RPMI8226 (cell line): ENCODE results near the gene ZBED4.

ENCODE experiments used
- DNase-seq: peaks from one replicate; pipeline ENCODE4 v3.0.0-alpha.2; 2015

The ZBED4 gene

GRCh38 chr22:49906799-49907290 lies 53.2 kb downstream of the ZBED4 start:
- no peak for DNase-seq

DNA sequence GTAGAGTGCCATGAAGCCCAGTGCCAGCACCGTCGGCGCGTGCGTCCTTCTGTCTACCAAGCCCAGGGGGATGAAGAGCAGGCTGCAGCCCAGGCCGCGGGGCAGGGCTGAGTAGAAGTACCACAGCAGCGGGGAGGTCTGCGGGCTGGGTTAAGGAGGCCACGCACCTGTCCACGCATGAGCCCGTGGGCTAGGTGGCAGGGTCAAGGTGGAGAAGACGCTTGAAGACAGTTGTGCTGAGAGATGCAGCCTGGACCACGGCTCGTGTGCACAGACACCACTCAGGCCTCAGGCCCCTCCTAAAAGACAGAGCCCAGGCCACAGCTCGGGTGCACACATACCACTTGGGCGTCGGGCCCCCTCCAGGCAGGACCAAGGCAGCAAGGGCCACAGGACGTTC lies 54.2 kb downstream of the ZBED4 start:
- DNase-seq: no peak

DNA sequence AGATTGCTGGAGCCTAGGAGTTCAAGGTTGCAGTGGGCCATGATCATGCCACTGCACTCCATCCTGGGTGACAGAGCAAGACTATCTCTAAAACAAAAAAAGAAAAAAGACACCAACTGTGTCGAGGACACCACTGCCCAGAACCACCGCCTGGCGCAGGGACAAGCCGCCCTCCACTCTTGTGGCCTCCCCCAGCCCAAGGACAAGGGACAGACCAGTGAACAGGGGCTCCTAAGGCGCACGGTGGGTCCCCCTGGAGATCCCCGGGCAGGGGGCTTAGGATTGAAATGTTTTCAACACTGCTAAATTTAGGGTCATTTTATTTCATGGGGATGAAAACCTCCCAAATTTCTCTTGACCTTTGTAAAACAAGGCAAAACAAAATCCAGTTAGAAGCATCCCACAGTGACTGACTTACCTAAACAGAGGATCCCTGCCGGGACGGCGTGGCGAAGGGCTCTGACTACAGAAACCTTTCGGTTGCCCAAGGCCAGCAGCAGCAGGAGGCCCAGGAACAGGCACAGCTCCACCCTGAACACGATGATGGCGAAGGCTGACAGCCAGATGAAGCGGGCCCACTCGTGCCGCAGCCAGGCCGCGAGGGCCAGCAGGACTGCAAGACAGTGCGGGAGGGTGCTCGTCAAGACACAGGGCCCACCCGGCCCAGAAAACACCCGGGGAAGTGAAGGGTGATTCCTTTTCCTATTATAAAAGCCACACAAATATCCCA lies 56.0 kb downstream of the ZBED4 start:
- DNase-seq: no peak

GRCh38 chr22:49910229-49911155 lies 56.8 kb downstream of the ZBED4 start:
- DNase-seq: no peak

GRCh38 chr22:49911881-49912625 lies 58.4 kb downstream of the ZBED4 start:
- no peak for DNase-seq

DNA sequence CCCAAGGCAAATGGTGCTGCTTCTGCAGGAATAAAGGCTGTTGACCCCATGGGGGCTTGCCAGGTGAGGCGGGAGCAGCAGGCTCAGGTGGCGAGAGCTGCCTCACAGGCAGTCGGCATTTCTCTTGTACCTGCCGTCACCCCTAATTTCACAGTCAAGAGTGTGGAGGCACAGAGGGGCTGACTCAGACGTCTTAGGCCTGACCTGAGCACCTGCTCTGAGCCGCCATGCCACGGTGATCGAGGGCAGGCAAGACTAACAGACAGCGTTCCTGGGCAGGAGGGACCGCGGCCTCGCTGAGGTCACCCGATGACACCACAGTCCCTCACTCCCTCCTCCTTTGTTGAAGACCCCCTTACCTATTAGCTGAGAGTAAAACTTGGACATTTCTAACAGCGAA lies 59.4 kb downstream of the ZBED4 start:
- no peak for DNase-seq

GRCh38 chr22:49913446-49913845 lies 59.8 kb downstream of the ZBED4 start:
- DNase-seq: no peak

- DNase-seq: no peak
Observed at GRCh38 chr22:49914256-49914655, 60.6 kb downstream of the ZBED4 start.

DNA sequence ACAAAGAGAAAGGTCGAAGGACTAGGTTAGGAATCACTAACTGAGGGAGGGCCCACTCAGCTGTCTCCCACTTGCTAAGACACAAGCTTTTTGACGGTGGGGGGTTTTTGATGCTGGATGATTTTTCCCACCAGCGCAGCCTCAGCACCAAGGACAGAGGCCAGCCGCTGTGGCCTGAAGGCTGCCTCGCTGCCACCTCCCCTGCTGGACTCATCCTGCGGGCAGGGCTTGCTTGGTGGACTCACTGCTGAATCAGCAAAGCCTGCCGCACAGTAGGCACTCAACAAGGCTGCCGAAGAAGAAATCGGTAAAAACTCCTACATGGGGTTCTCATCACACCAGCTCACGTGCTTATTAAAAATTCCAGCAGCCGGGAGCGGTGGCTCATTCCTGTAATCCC lies 62.0 kb downstream of the ZBED4 start:
- DNase-seq: no peak

- no peak for DNase-seq
Observed at GRCh38 chr22:49916831-49917230, 63.2 kb downstream of the ZBED4 start.

DNA sequence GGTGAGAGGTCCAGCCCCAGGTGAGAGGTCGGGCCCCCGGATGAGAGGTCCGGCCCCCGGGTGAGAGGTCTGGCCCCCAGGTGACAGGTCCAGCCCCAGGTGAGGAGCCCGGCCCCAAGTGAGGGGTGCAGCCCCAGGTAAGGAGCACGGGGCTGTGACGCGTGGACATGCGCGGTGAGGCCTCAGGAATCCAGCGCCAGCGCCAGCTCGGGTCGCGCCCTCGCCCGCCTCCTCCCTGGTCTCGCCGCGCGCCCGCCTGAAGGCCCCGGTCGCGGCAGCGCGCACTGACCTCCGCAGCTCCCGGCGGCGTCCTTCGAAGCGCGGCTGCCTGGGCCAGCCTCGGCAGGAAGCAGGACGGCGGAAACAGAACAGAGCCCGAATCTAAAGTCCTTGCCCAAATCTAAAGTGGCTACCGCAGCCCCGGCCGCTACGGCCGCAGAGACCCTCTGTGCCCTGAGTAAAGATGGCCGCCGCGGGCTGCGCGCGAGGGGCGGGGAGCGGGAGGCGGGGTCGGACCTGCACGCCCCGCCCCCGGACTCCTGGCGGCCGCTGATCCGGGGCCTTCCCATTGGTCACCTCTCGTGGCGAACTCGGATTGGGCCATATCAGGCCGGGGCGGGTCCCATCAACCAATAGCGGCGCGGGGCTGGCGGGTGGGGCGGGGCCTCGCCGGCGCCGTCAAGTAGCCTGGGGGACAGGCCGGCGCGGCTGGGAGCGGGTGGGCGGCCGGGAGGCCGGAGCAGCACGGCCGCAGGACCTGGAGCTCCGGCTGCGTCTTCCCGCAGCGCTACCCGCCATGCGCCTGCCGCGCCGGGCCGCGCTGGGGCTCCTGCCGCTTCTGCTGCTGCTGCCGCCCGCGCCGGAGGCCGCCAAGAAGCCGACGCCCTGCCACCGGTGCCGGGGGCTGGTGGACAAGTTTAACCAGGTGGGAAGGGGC lies 64.6 kb downstream of the ZBED4 start, which contains the start of the genes ALG12 and CRELD2:
Gene ALG12 (minus strand): TSS at position 465 of the 937 bp plus-strand sequence. CDS start 4,673 bp downstream, outside the sequence.
Gene CRELD2 (plus strand): TSS at position 661 of the 937 bp plus-strand sequence. CDS start 136 bp downstream, at position 797.
- DNase-seq: peak; percentile 97

- DNase-seq: no peak
Observed at GRCh38 chr22:49918911-49919881, 65.6 kb downstream of the ZBED4 start.

DNA sequence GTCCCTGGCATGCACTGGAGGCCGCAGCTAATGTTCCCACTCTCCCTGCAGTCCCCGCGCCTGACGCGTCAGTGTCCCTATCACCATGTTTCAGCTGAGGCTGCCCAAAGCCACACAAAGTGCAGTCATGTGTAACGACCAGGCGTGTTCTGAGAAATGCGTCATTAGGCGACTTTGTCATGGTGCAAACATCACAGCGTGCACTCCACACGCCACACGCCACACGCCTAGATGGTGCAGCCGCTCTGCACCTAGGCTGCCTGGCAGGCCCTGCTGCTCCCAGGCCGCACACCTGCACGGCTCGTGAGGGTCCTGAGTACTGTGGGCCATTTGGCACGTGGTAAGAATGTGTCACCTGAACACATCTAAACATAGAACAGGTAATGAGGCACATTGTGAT lies 67.2 kb downstream of the ZBED4 start:
- no peak for DNase-seq

GRCh38 chr22:49921508-49922278 lies 68.0 kb downstream of the ZBED4 start:
- DNase-seq: no peak

DNA sequence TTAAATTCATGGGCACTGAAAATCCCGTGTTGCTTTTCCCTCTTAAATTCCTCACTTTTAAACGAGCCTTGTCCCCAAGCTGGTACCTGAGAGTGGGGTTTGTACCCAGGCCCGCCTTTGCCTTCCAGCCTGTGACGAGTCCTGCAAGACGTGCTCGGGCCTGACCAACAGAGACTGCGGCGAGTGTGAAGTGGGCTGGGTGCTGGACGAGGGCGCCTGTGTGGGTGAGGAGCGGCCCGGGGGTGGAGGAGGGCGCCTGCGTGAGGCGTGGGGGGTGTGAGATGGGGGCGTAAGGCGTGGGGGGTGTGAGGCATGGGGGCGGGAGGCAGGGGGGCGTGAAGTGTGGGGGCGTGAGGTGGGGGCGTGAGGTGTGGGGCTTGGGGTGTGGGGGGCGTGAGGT lies 68.8 kb downstream of the ZBED4 start:
- DNase-seq: no peak

- DNase-seq: no peak
Observed at GRCh38 chr22:49922926-49923325, 69.3 kb downstream of the ZBED4 start.

DNA sequence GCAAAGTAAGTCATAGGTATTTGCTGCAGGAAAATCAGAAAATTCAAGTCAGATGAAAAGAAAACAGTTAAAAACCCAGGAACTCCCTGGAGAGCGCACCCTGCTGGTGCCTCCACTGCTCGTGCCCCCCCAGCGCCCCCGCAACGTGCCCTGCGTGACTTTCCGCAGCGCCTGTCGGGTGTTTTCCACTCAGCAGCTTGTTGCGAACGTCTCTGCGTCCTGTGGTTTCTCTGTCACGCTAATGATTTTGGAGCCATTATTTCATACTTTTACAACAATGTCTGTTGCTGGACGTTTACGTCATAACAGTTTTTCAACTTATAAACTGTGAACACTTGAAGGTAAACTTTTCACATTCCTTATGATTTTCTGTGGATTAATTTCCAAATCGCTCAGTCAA lies 69.8 kb downstream of the ZBED4 start:
- no peak for DNase-seq

- no peak for DNase-seq
Observed at GRCh38 chr22:49924113-49924833, 70.6 kb downstream of the ZBED4 start.

DNA sequence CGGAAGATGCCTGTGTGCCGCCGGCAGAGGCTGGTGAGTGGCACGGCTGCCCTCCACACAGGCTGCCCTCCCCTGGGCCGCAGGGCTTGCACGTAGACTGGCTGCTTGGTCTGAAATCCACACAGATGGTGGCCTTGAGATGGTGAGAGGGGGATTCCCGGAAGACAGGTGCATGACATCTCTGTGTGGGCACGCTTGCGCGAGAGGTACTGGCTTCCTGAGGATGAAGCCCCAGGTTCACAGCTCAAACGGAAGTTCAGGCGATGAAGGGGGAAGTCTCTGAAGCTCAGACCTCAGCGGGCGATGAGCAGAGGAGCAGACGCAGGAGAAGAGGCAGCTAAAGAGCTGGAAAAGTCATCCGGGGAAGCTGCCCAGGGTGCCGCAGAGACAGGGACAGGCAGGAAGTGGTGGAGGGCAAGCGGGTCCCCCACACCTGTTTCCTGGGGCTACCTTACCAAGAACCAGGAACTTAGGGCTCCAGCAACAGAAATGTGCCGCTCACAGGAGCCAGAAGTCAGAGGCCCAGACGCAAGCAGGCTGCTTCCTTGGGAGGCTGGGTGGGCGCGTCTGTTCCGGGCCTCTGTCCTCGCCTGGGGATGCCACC lies 72.0 kb downstream of the ZBED4 start:
- no peak for DNase-seq
